Fibroblast of lung (primary cell): ENCODE data around the gene SYT12. TPM values are rescaled to one million over a fixed set of nuclear protein-coding genes. Genes with fewer than 3 reads are reported as not detected.

ENCODE experiments used
- DNase-seq, 2 donors: peaks; one replicate each; pipeline versions ENCODE4 v3.0.0 to v3.0.0-alpha.2; 2010; ENCODE audit warnings: low read depth in 2 of 2
- H2AFZ ChIP-seq: 2 replicates; pipeline ENCODE4 v1.5.1; 2012; ENCODE audit warnings: low read length, control low read depth, inconsistent platforms
- H3K27ac ChIP-seq: 2 replicates; pipeline ENCODE4 v1.5.1; 2011; ENCODE audit warnings: low read length, control low read depth; ENCODE audit not compliant: insufficient read depth
- H3K27me3 ChIP-seq: 2 replicates; pipeline ENCODE4 v1.5.1; 2011; ENCODE audit warnings: mild to moderate bottlenecking, low read length; ENCODE audit not compliant: control insufficient read depth, insufficient read depth
- H3K36me3 ChIP-seq: 2 replicates; pipeline ENCODE4 v1.5.1; 2011; ENCODE audit warnings: low read length; ENCODE audit not compliant: control insufficient read depth, insufficient read depth
- H3K4me1 ChIP-seq: 2 replicates; pipeline ENCODE4 v1.5.1; 2011; ENCODE audit warnings: low read length; ENCODE audit not compliant: control insufficient read depth, insufficient read depth; ENCODE audit errors: extremely low read depth
- H3K4me2 ChIP-seq: 2 replicates; pipeline ENCODE4 v1.5.1; 2011; ENCODE audit warnings: low read length, control low read depth; ENCODE audit not compliant: insufficient read depth; ENCODE audit errors: extremely low read depth
- H3K4me3 ChIP-seq, 4 experiments: fragments of 200-600 bp in 1 of 4; sonication (generic) in 1 of 4; replicated peaks in 1 of 4; 2 replicates each; pipeline ENCODE4 v1.5.1; 2011 to 2016; ENCODE audit warnings: low read length in 4 of 4, low read depth in 3 of 4, mild to moderate bottlenecking in 3 of 4, control low read depth in 2 of 4, inconsistent platforms in 1 of 4, mixed read lengths in 1 of 4; ENCODE audit not compliant: insufficient read depth in 1 of 4; ENCODE audit errors: control extremely low read depth in 1 of 4
- H3K79me2 ChIP-seq: 2 replicates; pipeline ENCODE4 v1.5.1; 2012; ENCODE audit warnings: mild to moderate bottlenecking, low read length, inconsistent platforms; ENCODE audit not compliant: control insufficient read depth, insufficient read depth
- H3K9ac ChIP-seq: 2 replicates; pipeline ENCODE4 v1.5.1; 2011; ENCODE audit warnings: mild to moderate bottlenecking, low read length, control low read depth; ENCODE audit not compliant: insufficient read depth
- H3K9me3 ChIP-seq: 2 replicates; pipeline ENCODE4 v1.5.1; 2012; ENCODE audit warnings: low read depth, low read length; ENCODE audit not compliant: control insufficient read depth, insufficient read depth
- H4K20me1 ChIP-seq: 2 replicates; pipeline ENCODE4 v1.5.1; 2011; ENCODE audit warnings: low read length; ENCODE audit not compliant: control insufficient read depth, insufficient read depth; ENCODE audit errors: extremely low read depth
- EZH2 ChIP-seq: IDR thresholded peaks from 2 replicates; pipeline ENCODE4 v1.5.1; 2012; ENCODE audit warnings: low read length, control low read depth, mild to moderate bottlenecking; ENCODE audit errors: missing control alignments
- polyA plus RNA-seq, 2 donors: library from polyadenylated mRNA; depleted of rRNA in 1 of 2; stranded (reverse) in 1 of 2; unstranded in 1 of 2; fragments of >200 nt; gene quantifications; 2 replicates each; pipeline ENCODE4 v1.2.1, GENCODE V29; 2011 to 2012; ENCODE audit warnings: missing spikeins in 1 of 2
- total RNA-seq: library from RNA; depleted of rRNA; stranded (reverse); fragments of >200 nt; gene quantifications from 2 replicates; pipeline ENCODE4 v1.2.1, GENCODE V29; 2014
- TF ChIP-seq, protein P1 (sequence below), 2 donors: IDR thresholded peaks in 1 of 2; conservative IDR thresholded peaks in 1 of 2; 1 replicate in 1 of 2; 2 replicates in 1 of 2; pipeline ENCODE4 v1.5.1; 2011 to 2012; ENCODE audit warnings: low read length in 2 of 2, control low read depth in 1 of 2, inconsistent platforms in 1 of 2, low read depth in 1 of 2, mild to moderate bottlenecking in 1 of 2

SYT12 gene
- total and polyA plus RNA-seq, 2 donors (not counting 1 experiment from before 2014, with no cell fraction given): under 0.01 TPM; not detected in 1

DNA sequence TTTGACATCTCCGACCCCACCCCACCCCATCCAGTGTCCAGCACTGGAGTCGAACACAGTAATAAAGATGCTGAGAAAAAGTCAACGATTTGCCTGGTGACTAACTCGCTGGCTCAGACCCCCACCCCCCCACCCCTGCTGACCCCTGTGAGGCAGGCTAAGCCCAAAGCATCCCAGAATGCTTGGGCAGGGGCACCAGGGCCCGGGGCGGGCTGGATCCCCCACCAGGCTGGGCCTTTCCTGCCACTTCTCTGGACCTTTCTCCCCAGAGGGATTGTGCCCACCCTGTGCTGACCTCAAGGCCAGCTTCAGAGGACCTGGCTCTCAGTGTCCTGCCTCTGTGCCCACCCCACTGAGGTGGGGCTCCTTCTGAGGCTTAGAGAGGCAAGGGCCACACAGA lies 46.0 kb upstream of the SYT12 start:
- Histone ChIP-seq H2AFZ (no peak overlapping the region), H3K9ac (no peak overlapping the region), H4K20me1 (no peaks in the 10 kb centered on the region), H3K27ac (no peak overlapping the region), H3K9me3 (no peaks in the 10 kb centered on the region), H3K4me3 (no peak overlapping the region), H3K36me3 (no peaks in the 10 kb centered on the region), H3K27me3 (no peaks in the 10 kb centered on the region), H3K79me2 (no peaks in the 10 kb centered on the region), H3K4me2 (no peak overlapping the region), H3K4me1 (peaks cover 2% of the 10 kb centered on the region)
- TF ChIP-seq, protein P1, sequence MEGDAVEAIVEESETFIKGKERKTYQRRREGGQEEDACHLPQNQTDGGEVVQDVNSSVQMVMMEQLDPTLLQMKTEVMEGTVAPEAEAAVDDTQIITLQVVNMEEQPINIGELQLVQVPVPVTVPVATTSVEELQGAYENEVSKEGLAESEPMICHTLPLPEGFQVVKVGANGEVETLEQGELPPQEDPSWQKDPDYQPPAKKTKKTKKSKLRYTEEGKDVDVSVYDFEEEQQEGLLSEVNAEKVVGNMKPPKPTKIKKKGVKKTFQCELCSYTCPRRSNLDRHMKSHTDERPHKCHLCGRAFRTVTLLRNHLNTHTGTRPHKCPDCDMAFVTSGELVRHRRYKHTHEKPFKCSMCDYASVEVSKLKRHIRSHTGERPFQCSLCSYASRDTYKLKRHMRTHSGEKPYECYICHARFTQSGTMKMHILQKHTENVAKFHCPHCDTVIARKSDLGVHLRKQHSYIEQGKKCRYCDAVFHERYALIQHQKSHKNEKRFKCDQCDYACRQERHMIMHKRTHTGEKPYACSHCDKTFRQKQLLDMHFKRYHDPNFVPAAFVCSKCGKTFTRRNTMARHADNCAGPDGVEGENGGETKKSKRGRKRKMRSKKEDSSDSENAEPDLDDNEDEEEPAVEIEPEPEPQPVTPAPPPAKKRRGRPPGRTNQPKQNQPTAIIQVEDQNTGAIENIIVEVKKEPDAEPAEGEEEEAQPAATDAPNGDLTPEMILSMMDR (conservative IDR thresholded peaks at IDR 0.05 in 1 of 2, IDR thresholded peaks at IDR 0.05 in 1 of 2; ENCODE audit: low read depth in 1 of 2, low read length in 2 of 2): no peak
- TF ChIP-seq EZH2: no peak
- DNase-seq: no peak

DNA sequence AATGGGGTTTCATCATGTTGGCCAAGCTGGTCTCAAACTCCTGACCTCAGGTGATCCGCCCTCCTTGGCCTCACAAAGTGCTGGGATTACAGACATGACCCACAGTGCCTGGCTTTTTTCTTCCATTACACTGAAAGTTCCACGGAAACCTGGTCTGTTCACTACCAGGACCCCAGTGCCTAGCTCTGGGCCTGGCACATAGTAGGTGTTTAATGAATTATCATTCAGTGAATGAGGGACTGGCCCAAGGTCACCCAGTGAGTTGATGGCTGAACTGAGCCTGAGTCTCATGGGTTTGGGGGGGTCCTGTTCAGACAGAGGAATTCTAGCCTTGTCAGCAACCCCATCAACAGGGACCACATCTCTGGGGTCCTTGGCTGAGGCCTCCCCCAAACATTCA lies 44.7 kb upstream of the SYT12 start:
- Histone ChIP-seq H3K27ac (no peak overlapping the region), H3K4me1 (peaks cover 4% of the 10 kb centered on the region), H3K27me3 (no peaks in the 10 kb centered on the region), H3K9me3 (no peaks in the 10 kb centered on the region), H3K4me2 (no peak overlapping the region), H3K79me2 (no peaks in the 10 kb centered on the region), H3K4me3 (no peak overlapping the region), H2AFZ (no peak overlapping the region), H3K36me3 (no peaks in the 10 kb centered on the region), H3K9ac (no peak overlapping the region), H4K20me1 (no peaks in the 10 kb centered on the region)
- no peak for DNase-seq
- TF ChIP-seq, protein P1 (conservative IDR thresholded peaks at IDR 0.05 in 1 of 2, IDR thresholded peaks at IDR 0.05 in 1 of 2; ENCODE audit: low read depth in 1 of 2, low read length in 2 of 2): no peak
- TF ChIP-seq EZH2: no peak

DNA sequence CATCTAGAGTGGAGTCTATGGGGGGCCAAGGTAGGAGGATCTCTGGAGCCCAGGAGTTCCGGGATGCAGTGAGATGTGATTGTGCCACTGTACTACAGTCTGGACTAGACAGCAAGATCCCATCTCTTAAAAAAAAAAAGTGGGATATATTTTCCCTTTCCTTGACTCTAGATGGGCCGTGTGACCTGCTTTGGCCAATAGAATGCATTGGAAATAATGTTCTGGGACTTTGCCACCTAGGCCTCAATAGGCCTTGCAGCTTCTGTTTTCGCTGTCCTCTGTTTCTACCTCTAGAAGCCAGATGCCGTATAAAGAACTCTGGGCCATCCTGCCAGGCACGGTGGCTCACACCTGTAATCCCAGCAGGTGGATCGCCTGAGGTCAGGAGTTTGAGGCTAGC lies 44.2 kb upstream of the SYT12 start:
- no peaks in the 10 kb centered on the region for H3K27me3 ChIP-seq
- H3K9ac ChIP-seq: no peak overlapping the region
- peaks cover 4% of the 10 kb centered on the region for H3K4me1 ChIP-seq
- H2AFZ ChIP-seq: no peak overlapping the region
- no peak overlapping the region for H3K4me2 ChIP-seq
- H3K79me2 ChIP-seq: no peaks in the 10 kb centered on the region
- H3K36me3 ChIP-seq: no peaks in the 10 kb centered on the region
- H3K9me3 ChIP-seq: no peaks in the 10 kb centered on the region
- no peak for TF ChIP-seq EZH2
- TF ChIP-seq, protein P1 (conservative IDR thresholded peaks at IDR 0.05 in 1 of 2, IDR thresholded peaks at IDR 0.05 in 1 of 2; ENCODE audit: low read depth in 1 of 2, low read length in 2 of 2): no peak
- H3K27ac ChIP-seq: no peak overlapping the region
- H3K4me3 ChIP-seq: no peak overlapping the region
- DNase-seq: no peak
- H4K20me1 ChIP-seq: no peaks in the 10 kb centered on the region
